ENCODE results near the gene CAPRIN1. TPM values are rescaled to one million over a fixed set of nuclear protein-coding genes. Genes with fewer than 3 reads are reported as not detected.

The CAPRIN1 gene
- total RNA-seq, 4 donors from 2014 or later, result 94.5 to 132 (median 115) TPM

DNA sequence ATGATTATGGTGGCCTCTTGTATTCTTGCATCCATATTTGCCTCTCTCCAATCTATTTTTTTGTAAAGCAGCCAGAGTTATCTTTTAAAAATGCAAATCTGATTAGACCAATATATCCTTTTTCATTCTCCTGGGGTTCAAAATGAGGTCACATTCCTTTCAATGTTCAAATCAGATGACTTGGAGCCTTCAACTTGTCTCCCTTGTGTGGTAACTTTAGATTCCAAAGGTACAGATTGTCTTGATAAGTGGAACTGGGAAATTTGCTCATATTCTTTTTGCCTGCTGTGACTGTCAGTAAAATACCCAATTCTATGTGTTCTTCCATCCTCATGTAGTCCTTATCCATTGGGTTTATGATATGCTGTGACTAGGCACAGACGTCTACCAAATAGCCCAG lies 15.1 kb upstream of the CAPRIN1 start:
- Histone ChIP-seq H3K27me3 (no peaks in the 10 kb centered on the region), H3K9me3 (no peaks in the 10 kb centered on the region), H3K36me3 (no peaks in the 10 kb centered on the region), H3K4me3 (no peak overlapping the region), H3K4me1 (no peaks in the 10 kb centered on the region), H3K27ac (no peak overlapping the region)
- 67% methylated on average over 1 of the region's 1 CpG; no CpG with 5 or more reads in 1 of the 2 donors for WGBS, 2 donors (ENCODE audit: low coverage in 1 of 2)
- no peak for TF ChIP-seq POLR2AphosphoS5 (IDR thresholded peaks at IDR 0.05)
- no peak for ATAC-seq

DNA sequence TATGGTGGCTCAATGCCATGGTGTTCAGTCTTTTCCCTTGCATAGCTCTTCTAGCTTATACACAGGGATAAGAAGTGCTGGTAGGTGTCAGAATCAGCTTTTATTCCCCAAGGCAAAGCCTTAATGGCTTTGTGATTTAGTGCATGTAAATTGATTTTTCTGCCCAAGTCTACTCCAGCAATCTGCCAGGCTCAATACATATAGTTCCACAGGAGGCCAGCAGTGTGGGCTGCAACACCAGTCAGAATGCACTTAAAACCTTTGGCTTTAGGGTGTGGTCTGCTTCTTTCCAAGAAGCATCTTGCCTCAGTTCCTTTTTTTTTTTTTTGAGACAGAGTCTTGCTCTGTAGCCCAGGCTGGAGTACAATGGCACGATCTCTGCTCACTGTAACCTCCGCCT lies 14.5 kb upstream of the CAPRIN1 start:
- no peak for ATAC-seq
- no peak overlapping the region for H3K4me3 ChIP-seq
- no peaks in the 10 kb centered on the region for H3K36me3 ChIP-seq
- H3K27ac ChIP-seq, result no peak overlapping the region
- TF ChIP-seq EP300 (IDR thresholded peaks at IDR 0.05) (no peak), POLR2A (IDR thresholded peaks at IDR 0.05) (no peak), CTCF (IDR thresholded peaks at IDR 0.05) (no peak), POLR2AphosphoS5 (IDR thresholded peaks at IDR 0.05) (no peak)
- 83 to 93% methylated on average over 1 to 2 of the region's 2 CpGs for WGBS, 2 donors (ENCODE audit: low coverage in 1 of 2)
- no peaks in the 10 kb centered on the region for H3K9me3 ChIP-seq
- H3K27me3 ChIP-seq, result no peaks in the 10 kb centered on the region
- no peaks in the 10 kb centered on the region for H3K4me1 ChIP-seq

GRCh38 chr11:34040571-34040970 lies 11.0 kb upstream of the CAPRIN1 start:
- Histone ChIP-seq H3K4me1 (no peaks in the 10 kb centered on the region), H3K27me3 (peaks cover 5% of the 10 kb centered on the region), H3K27ac (no peak overlapping the region), H3K9me3 (no peaks in the 10 kb centered on the region), H3K36me3 (no peaks in the 10 kb centered on the region), H3K4me3 (no peak overlapping the region)
- ATAC-seq, result no peak
- WGBS, 2 donors (ENCODE audit: low coverage in 1 of 2), result 85 to 96% methylated on average over 5 to 8 of the region's 11 CpGs
- no peak for TF ChIP-seq CTCF (IDR thresholded peaks at IDR 0.05)
- no peak for TF ChIP-seq POLR2A (IDR thresholded peaks at IDR 0.05)
- TF ChIP-seq EP300 (IDR thresholded peaks at IDR 0.05), result no peak
- TF ChIP-seq POLR2AphosphoS5 (IDR thresholded peaks at IDR 0.05), result no peak

- TF ChIP-seq POLR2AphosphoS5 (IDR thresholded peaks at IDR 0.05) (no peak), POLR2A (IDR thresholded peaks at IDR 0.05) (no peak), EP300 (IDR thresholded peaks at IDR 0.05) (no peak), CTCF (IDR thresholded peaks at IDR 0.05) (no peak)
- H3K4me3 ChIP-seq, result no peak overlapping the region
- no peaks in the 10 kb centered on the region for H3K36me3 ChIP-seq
- H3K27me3 ChIP-seq, result peaks cover 6% of the 10 kb centered on the region
- no peak overlapping the region for H3K27ac ChIP-seq
- H3K9me3 ChIP-seq, result no peaks in the 10 kb centered on the region
- WGBS, 2 donors (ENCODE audit: low coverage in 1 of 2), result 57 to 58% methylated on average over 19 to 20 of the region's 27 CpGs
- no peak for ATAC-seq
- no peaks in the 10 kb centered on the region for H3K4me1 ChIP-seq
Measured at GRCh38 chr11:34044664-34045485, 6.7 kb upstream of the CAPRIN1 start.

GRCh38 chr11:34049028-34049427 lies 2.5 kb upstream of the CAPRIN1 start:
- Histone ChIP-seq H3K27ac (no peak overlapping the region), H3K27me3 (peaks cover 6% of the 10 kb centered on the region), H3K4me3 (no peak overlapping the region), H3K36me3 (no peaks in the 10 kb centered on the region), H3K9me3 (no peaks in the 10 kb centered on the region), H3K4me1 (peaks cover 0 to 16% (median 6%) of the 10 kb centered on the region in 3 donors)
- ATAC-seq, result no peak
- TF ChIP-seq POLR2AphosphoS5 (IDR thresholded peaks at IDR 0.05), result no peak
- TF ChIP-seq CTCF (IDR thresholded peaks at IDR 0.05), result no peak
- no peak for TF ChIP-seq POLR2A (IDR thresholded peaks at IDR 0.05)
- no peak for TF ChIP-seq EP300 (IDR thresholded peaks at IDR 0.05)
- 92 to 93% methylated on average over 3 to 4 of the region's 4 CpGs for WGBS, 2 donors (ENCODE audit: low coverage in 1 of 2)

Data from gastroesophageal sphincter (tissue), 4 donors.